Stomach smooth muscle (tissue), 2 donors: ENCODE measurements around the gene TCF12.
"Not testable (repeated sequence)": the region's sequence is repeated elsewhere in the genome, so short reads cannot be mapped to it uniquely, and the experiment has no call there.

Experiments
- H3K27ac ChIP-seq: one replicate; pipeline ENCODE4 v1.7.0; 2013; ENCODE audit warnings: mild to moderate bottlenecking, low read length, inconsistent platforms
- H3K27me3 ChIP-seq, 2 donors: one replicate each; pipeline ENCODE4 v1.7.0; 2013; ENCODE audit warnings: low read length in 2 of 2; ENCODE audit not compliant: insufficient read depth in 2 of 2, control insufficient read depth in 1 of 2
- H3K36me3 ChIP-seq, 2 donors: one replicate each; pipeline ENCODE4 v1.7.0; 2013; ENCODE audit warnings: low read length in 2 of 2; ENCODE audit not compliant: control insufficient read depth in 2 of 2, insufficient read depth in 2 of 2
- H3K4me1 ChIP-seq: one replicate; pipeline ENCODE4 v1.7.0; 2013; ENCODE audit warnings: low read length; ENCODE audit not compliant: control insufficient read depth, insufficient read depth
- H3K4me3 ChIP-seq, 2 donors: one replicate each; pipeline ENCODE4 v1.7.0; 2013; ENCODE audit warnings: low read length in 2 of 2
- H3K9ac ChIP-seq, 2 donors: one replicate each; pipeline ENCODE4 v1.7.0; 2013; ENCODE audit warnings: low read length in 2 of 2, mild to moderate bottlenecking in 1 of 2
- H3K9me3 ChIP-seq, 2 donors: one replicate each; pipeline ENCODE4 v1.7.0; 2013; ENCODE audit warnings: low read length in 2 of 2; ENCODE audit not compliant: control insufficient read depth in 2 of 2
- donor health status: healthy.
- donor health status: Pancreatic carcinoma.

Gene TCF12

DNA sequence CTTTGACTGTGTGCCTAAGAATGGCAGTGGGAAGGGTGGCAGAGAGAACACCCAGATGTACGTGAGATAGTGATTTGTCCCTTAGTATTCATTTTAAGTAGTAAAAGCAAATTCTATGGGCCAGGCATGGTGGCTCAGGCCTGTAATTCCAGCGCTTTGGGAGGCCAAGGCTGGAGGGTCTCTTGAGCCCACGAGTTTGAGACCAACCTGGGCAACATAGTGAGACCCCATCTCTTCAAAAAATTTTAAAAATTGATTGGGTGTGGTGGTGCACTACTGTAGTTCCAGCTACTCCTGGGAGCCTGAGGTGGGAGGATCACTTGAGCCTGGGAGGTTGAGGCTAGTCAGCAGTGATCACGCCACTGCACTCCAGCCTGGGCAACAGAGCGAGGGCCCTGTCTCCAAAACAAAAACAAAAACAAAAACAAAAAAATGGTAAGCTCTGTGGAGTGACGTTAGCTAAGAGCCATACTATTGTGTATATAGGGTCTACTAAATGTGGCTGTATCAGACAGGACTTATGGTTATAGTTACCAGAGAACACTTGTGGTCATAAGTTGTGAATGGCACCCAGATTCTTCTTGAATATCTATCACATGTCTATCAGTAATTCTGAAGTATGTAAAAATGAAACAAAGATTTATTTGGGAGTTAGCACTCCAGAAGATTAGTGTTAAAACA, 171.5 kb downstream of the TCF12 start:
- H3K9me3 ChIP-seq = no peaks in the 10 kb centered on the region
- no peak overlapping the region for H3K27ac ChIP-seq
- no peak overlapping the region for H3K9ac ChIP-seq
- no peak overlapping the region for H3K4me3 ChIP-seq
- H3K4me1 ChIP-seq = no peaks in the 10 kb centered on the region
- no peaks in the 10 kb centered on the region for H3K27me3 ChIP-seq
- H3K36me3 ChIP-seq = no peaks in the 10 kb centered on the region

DNA sequence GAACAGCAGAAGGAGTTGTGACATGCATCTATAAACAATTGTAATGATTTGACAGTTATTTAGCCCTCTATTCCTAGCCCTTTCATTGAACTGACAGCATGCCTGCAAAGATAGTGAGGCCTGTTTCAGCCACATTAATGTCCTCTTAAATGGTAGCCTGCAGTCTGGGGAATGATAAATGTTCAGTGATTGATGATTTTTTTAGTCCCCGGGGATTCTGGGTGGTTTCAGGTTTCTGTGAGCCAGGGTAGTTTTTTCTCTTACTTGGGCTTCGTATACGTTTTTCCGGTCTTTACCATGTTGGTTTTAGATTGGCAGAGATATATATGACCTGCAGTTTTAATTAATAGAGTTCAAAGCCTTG, 172.0 kb downstream of the TCF12 start:
- Histone ChIP-seq H3K9ac (no peak overlapping the region), H3K27ac (no peak overlapping the region), H3K4me3 (no peak overlapping the region), H3K4me1 (no peaks in the 10 kb centered on the region), H3K36me3 (no peaks in the 10 kb centered on the region), H3K9me3 (no peaks in the 10 kb centered on the region), H3K27me3 (no peaks in the 10 kb centered on the region)

- Histone ChIP-seq H3K27me3 (no peaks in the 10 kb centered on the region), H3K9me3 (no peaks in the 10 kb centered on the region), H3K36me3 (no peaks in the 10 kb centered on the region), H3K4me3 (no peak overlapping the region), H3K9ac (no peak overlapping the region), H3K4me1 (no peaks in the 10 kb centered on the region), H3K27ac (no peak overlapping the region)
Measured at GRCh38 chr15:57091636-57092035, 173.2 kb downstream of the TCF12 start.

DNA sequence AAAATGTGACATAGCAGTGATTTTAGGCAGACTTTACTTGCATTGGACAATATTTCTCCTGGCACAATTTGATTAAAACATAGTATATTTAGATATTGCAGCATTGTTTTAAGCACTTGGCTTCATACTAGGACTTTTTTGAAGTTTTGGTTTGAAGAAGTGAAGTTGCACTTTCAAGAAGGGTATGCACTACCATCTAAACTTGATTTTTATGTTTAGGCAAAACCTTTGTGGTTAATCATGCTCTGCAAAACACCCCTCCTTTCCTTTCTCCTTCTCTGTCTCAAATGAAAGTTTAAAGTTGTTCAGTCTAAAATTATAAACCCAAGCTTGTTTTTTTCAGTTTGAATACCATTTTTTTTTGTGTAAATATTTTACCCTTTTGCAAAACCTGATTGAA, 173.8 kb downstream of the TCF12 start:
- H3K4me3 ChIP-seq = no peak overlapping the region
- no peaks in the 10 kb centered on the region for H3K27me3 ChIP-seq
- no peak overlapping the region for H3K9ac ChIP-seq
- H3K4me1 ChIP-seq = no peaks in the 10 kb centered on the region
- H3K9me3 ChIP-seq = no peaks in the 10 kb centered on the region
- no peak overlapping the region for H3K27ac ChIP-seq
- no peaks in the 10 kb centered on the region for H3K36me3 ChIP-seq

DNA sequence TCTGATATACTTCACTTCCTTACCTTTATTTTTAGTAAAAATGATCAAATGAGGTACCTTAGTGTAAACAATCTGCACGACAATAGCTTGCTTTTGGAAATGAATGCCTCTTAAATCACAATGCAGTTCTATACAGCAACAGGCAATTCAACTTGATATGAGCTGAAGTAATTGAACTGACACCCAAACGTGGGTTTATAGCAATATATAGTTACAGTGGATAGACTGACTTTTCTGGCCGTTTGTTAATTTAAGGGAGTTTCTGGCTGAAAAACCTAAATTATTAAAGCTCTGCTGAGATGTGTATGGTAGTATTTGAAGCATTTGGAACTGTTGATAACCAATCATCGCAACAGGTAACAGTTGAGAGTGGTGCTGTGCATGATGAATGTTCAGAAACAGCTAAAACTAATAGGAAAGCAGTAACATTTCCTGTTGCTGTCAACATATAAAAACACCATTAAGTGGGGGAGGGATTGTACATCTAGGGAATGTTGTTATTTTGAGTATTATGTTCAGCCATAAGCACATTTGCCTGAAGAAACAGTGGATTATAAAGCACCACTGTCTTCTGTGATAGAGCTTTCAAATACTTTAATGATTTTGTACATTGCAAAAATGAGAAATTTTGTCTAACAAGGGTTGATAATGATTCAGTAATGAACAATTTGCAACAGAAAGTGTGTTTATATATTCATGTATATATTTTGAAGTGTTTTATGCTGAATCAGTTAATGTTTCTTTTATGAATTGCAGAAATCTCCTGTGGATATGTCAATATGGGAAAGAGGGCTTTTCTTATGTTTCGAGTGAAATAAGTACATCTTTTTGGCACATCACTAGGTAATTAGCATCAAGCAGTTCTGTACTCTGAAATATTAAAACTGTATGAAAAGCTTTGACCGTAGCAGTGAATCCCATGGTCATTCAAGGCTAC, 176.1 kb downstream of the TCF12 start:
- H3K4me1 ChIP-seq = no peaks in the 10 kb centered on the region
- H3K4me3 ChIP-seq = no peak overlapping the region
- no peaks in the 10 kb centered on the region for H3K9me3 ChIP-seq

GRCh38 chr15:57095896-57096295, 177.5 kb downstream of the TCF12 start:
- Histone ChIP-seq H3K9ac (no peak overlapping the region), H3K36me3 (no peaks in the 10 kb centered on the region), H3K4me3 (no peak overlapping the region), H3K9me3 (no peaks in the 10 kb centered on the region), H3K4me1 (no peaks in the 10 kb centered on the region), H3K27me3 (no peaks in the 10 kb centered on the region), H3K27ac (no peak overlapping the region)

More for the DNA sequence above, 176.1 kb downstream of the TCF12 start:
- no peaks in the 10 kb centered on the region for H3K36me3 ChIP-seq
- H3K27ac ChIP-seq = no peak overlapping the region
- H3K27me3 ChIP-seq = no peaks in the 10 kb centered on the region
- no peak overlapping the region for H3K9ac ChIP-seq

GRCh38 chr15:57097246-57097645, 178.8 kb downstream of the TCF12 start:
- Histone ChIP-seq H3K27me3 (no peaks in the 10 kb centered on the region), H3K9ac (no peak overlapping the region), H3K4me1 (no peaks in the 10 kb centered on the region), H3K36me3 (no peaks in the 10 kb centered on the region), H3K27ac (no peak overlapping the region), H3K9me3 (no peaks in the 10 kb centered on the region), H3K4me3 (no peak overlapping the region)

DNA sequence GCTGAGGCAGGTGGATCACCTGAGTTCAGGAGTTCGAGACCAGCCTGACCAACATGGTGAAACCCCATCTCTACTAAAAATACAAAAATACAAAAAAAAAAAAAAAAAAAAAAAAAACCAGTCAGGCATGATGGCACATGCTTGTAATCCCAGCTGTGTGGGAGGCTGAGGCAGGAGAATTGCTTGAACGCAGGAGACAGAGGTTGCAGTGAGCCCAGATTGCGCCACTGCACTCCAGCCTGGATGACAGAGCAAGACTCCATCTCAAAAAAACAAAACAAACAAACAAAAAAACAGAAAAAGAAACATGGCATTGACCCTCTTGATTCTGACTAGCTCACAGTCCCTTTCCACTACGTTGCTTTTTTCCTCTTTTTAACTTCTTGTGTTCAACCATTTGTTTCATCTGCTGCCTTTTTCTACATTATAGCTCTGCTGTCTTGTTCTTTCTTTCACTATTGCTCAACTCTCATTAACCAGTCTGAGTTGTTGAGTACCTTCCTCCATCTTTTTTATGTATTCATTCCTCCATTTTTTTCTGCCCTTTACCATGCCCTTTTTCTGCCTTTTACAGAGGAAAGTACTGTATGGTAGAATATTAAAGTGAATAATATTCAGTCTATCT, 179.6 kb downstream of the TCF12 start:
- H3K9me3 ChIP-seq, H3K4me1 ChIP-seq, H3K9ac ChIP-seq, H3K36me3 ChIP-seq, H3K27me3 ChIP-seq, H3K27ac ChIP-seq, H3K4me3 ChIP-seq: not testable (repeated sequence)

DNA sequence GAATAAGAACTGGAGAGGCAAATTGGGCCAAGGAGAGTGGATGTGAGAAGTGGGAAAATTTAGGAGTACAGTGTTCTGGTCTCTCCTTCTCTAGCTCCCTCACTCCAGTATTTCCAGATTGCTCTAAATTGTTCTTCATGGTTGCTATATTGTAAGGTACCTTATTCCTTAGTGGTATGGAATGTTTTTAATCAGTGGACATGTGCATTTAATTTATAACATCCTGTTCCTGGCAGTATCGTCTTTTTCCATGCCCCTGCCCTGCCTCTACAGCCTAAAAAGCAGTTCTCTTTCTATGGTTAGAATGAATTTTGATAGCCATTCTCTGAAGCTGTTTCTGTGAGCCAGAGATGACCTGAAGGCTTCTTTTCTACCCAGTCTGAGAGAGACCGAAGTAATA, 180.5 kb downstream of the TCF12 start:
- Histone ChIP-seq H3K9ac (no peak overlapping the region), H3K4me1 (no peaks in the 10 kb centered on the region), H3K4me3 (no peak overlapping the region), H3K27me3 (no peaks in the 10 kb centered on the region), H3K9me3 (no peaks in the 10 kb centered on the region), H3K36me3 (no peaks in the 10 kb centered on the region), H3K27ac (no peak overlapping the region)

DNA sequence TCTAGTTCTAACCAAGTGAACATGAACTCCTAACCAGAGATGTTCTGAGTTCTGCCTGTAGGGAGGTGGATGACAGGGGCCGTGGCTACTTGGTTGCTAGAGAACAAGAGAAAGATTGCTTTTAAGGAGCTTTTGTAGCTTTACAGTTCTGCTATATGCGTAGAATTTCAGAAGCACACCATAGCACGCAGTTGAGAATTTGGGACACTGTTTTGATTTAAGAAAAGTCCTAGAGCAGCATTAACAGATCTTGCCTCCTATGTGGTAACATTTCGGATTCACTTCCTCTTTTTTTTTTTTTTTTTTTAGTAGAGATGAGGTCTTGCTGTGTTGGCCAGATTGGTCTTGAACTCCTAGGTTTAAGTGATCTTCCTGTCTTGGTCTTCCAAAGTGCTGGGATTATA, 181.7 kb downstream of the TCF12 start:
- Histone ChIP-seq H3K4me1 (no peaks in the 10 kb centered on the region), H3K36me3 (no peaks in the 10 kb centered on the region), H3K9me3 (no peaks in the 10 kb centered on the region), H3K9ac (no peak overlapping the region), H3K27me3 (no peaks in the 10 kb centered on the region), H3K4me3 (no peak overlapping the region), H3K27ac (no peak overlapping the region)
